PC-3 (cell line): ENCODE data around the gene ZMIZ1.

Experiments
- CTCF ChIP-seq: fragments of 300-600 bp; sonication (generic); conservative IDR thresholded peaks from 2 replicates; pipeline ENCODE4 v1.5.1; 2017; ENCODE audit warnings: antibody characterized with exemption, low read depth, mild to moderate bottlenecking, low read length
- EZH2 ChIP-seq: fragments of 300-600 bp; sonication (generic); IDR thresholded peaks from one replicate; pipeline ENCODE4 v1.6.1; 2017; ENCODE audit warnings: antibody characterized with exemption, mild to moderate bottlenecking, low read length; ENCODE audit not compliant: unreplicated experiment

- TF ChIP-seq EZH2 (no peak), CTCF (no peak)
These were observed 272.0 kb downstream of the ZMIZ1 start for GRCh38 chr10:79340646-79341244.
